HG03378 (cell line): ENCODE data around the gene ZBTB20.

ENCODE experiments used
- ATAC-seq: cut with Tn5 transposase; IDR thresholded peaks from one replicate; pipeline ENCODE4 v1.9.1; 2021; ENCODE audit warnings: mild to moderate bottlenecking, moderate library complexity; ENCODE audit not compliant: unreplicated experiment

Gene ZBTB20

GRCh38 chr3:114284644-114285043, 862.4 kb downstream of the ZBTB20 start:
- ATAC-seq: no peak
